Peyer's patch (tissue), 4 donors: ENCODE data around the gene AUP1. TPM values are rescaled to one million over a fixed set of nuclear protein-coding genes. Genes with fewer than 3 reads are reported as not detected.

Experiments
- DNase-seq, 3 donors: peaks; one replicate each; pipeline ENCODE4 v3.0.0-alpha.2; 2017 to 2019
- H3K27ac ChIP-seq, 4 donors: fragments of 200-600 bp; sonication (generic); one replicate each; pipeline ENCODE4 v1.5.1; 2016 to 2019
- H3K27me3 ChIP-seq, 2 donors: fragments of 200-600 bp; sonication (generic); one replicate each; pipeline ENCODE4 v1.5.1; 2019
- H3K36me3 ChIP-seq, 3 donors: fragments of 200-600 bp; sonication (generic); one replicate each; pipeline ENCODE4 v1.5.1; 2016 to 2019
- H3K4me1 ChIP-seq, 4 donors: fragments of 200-600 bp; sonication (generic); one replicate each; pipeline ENCODE4 v1.5.1; 2016 to 2019
- H3K4me3 ChIP-seq, 4 donors: fragments of 200-600 bp; sonication (generic); 1 replicate in 3 of 4; 2 replicates in 1 of 4; pipeline ENCODE4 v1.5.1; 2016 to 2019; ENCODE audit warnings: mild to moderate bottlenecking in 1 of 4
- H3K9me3 ChIP-seq, 4 donors: fragments of 200-600 bp; sonication (generic); one replicate each; pipeline ENCODE4 v1.5.1; 2016 to 2019; ENCODE audit warnings: mild to moderate bottlenecking in 1 of 4
- POLR2A ChIP-seq, 2 donors: fragments of 450-650 bp; IDR thresholded peaks; one replicate each; pipeline ENCODE4 v1.5.1; 2017; ENCODE audit warnings: antibody characterized with exemption in 2 of 2, mild to moderate bottlenecking in 2 of 2, moderate library complexity in 2 of 2
- total RNA-seq, 4 donors: library from RNA; depleted of rRNA; stranded (reverse); fragments of >200 nt; gene quantifications; one replicate each; pipeline ENCODE4 v1.1.0, GENCODE V29; 2016
- TF ChIP-seq, protein P1 (sequence below), 6 experiments: fragments of 450-650 bp in 4 of 6; fragments of 200-600 bp in 2 of 6; sonication (generic) in 1 of 6; IDR thresholded peaks; one replicate each; pipeline ENCODE4 v1.5.1; 2017 to 2019; ENCODE audit warnings: antibody characterized with exemption in 6 of 6, mild to moderate bottlenecking in 3 of 6, moderate library complexity in 1 of 6

Gene AUP1
- total RNA-seq, 4 donors from 2014 or later = 183 to 233 (median 213) TPM

DNA sequence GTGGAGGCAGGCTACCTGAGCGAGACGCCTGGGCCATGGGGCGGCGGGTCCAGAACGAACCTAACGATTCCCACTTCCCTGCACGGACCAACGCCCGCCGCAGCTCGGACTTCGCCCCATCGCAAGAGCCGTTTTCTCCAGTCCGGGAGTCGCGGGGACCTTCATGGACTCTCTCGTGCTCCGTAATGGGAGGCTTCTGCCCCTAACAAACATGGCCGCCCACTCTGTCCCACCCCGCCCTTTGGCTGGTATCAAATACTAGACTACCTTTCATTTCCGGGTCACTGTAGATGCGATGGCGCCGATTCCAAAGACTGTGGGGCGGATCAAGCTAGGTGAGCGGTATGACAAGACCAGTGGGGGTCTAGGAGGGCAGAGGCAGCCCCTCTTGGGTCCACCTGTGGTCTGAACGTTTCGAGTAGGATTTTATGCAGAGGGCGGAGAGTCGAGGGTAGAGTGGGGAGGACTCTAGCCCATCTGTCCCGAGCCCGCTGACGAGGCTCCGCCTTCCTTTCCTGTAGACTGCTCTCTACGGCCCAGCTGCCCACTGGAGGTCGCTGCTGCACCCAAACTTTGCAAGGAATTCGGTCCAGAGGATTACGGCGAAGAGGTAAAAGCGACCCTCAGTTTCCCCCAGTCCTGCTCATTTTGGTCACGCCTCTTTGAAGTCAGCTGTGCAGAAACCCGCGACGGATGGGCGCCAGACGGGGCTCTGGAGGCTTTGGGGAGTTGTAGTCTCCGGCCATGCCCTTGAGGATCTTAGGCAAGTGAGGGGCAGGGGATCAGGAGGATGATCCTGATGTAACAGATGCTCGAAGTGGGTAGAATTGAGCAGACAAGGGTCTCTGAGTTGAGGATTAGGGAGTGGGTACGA, 46.5 kb downstream of the AUP1 start, which contains the start of the genes CCDC142 and TTC31:
Gene CCDC142, minus strand, starts transcription at position 198 of the 874 bp plus-strand sequence. Its CDS starts 161 bp downstream, at position 37.
Gene TTC31, plus strand, starts transcription at position 281 of the 874 bp plus-strand sequence. Its CDS starts 15 bp downstream, at position 296.
- Histone ChIP-seq H3K4me1 (peaks cover 0 to 31% (median 13%) of the 10 kb centered on the region in 4 donors), H3K27ac (peak within 1 kb of the TSS; percentile 86 to 93 (median 92)), H3K36me3 (peaks cover 0 to 44% (median 0%) of the 10 kb centered on the region in 3 donors), H3K4me3 (peak within 1 kb of the TSS; percentile 77 to 87 (median 80)), H3K9me3 (no peaks in the 10 kb centered on the region), H3K27me3 (no peaks in the 10 kb centered on the region)
- DNase-seq = peak; percentile 96 to 99 (median 97)
- TF ChIP-seq POLR2A (IDR thresholded peaks at IDR 0.05) = peak; percentile 56 to 63
- TF ChIP-seq, protein P1, sequence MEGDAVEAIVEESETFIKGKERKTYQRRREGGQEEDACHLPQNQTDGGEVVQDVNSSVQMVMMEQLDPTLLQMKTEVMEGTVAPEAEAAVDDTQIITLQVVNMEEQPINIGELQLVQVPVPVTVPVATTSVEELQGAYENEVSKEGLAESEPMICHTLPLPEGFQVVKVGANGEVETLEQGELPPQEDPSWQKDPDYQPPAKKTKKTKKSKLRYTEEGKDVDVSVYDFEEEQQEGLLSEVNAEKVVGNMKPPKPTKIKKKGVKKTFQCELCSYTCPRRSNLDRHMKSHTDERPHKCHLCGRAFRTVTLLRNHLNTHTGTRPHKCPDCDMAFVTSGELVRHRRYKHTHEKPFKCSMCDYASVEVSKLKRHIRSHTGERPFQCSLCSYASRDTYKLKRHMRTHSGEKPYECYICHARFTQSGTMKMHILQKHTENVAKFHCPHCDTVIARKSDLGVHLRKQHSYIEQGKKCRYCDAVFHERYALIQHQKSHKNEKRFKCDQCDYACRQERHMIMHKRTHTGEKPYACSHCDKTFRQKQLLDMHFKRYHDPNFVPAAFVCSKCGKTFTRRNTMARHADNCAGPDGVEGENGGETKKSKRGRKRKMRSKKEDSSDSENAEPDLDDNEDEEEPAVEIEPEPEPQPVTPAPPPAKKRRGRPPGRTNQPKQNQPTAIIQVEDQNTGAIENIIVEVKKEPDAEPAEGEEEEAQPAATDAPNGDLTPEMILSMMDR (IDR thresholded peaks at IDR 0.05) = peak; percentile 73 to 94 (median 90)

DNA sequence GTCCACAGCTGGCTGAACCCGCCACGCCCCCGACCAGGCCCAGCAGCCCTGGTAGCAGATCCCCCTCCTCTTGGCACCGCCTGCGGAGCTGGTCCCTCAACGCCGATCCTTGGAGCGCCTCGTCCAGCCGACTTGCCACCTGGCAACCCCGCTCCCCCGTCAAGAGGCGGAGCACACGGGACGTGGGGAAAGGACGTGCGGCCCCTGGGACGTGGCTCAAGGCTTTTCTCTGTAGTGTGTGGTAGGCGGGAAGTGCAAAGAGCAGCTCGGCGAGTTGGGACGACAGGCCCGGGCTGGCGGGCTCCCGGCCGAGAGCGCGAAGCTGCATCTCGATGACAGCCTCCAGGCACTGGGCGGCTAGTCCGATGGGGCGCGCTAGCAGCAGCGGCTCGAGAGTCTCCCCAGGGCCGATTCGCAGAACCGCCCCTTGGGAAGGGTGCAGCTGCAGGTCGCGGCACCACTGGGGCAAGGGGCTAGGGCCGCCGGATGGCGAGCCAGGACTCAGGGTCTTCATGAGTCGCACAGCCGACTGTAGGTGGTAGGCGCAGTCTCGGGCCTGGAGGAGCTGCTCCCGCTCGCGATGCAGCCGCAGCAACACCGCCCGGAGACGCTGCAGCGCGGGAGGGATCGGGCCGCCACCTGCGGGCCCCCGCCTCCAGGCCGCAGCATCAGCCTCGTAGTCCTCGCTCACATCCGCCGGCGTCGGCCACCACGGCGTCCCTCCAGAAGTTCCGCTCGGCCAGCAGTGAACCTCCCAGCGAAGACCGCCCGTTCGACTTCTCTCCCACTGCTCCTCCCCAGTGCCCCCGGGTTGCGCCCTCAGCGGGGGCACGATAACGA, 47.3 kb downstream of the AUP1 start:
- Histone ChIP-seq H3K27ac (peak overlapping the region; percentile 86 to 93 (median 92)), H3K36me3 (peaks cover 0 to 43% (median 0%) of the 10 kb centered on the region in 3 donors), H3K27me3 (no peaks in the 10 kb centered on the region), H3K4me3 (peak overlapping the region; percentile 77 to 87 (median 80)), H3K9me3 (no peaks in the 10 kb centered on the region), H3K4me1 (peaks cover 0 to 36% (median 13%) of the 10 kb centered on the region in 4 donors)
- TF ChIP-seq, protein P1 (IDR thresholded peaks at IDR 0.05) = no peak
- TF ChIP-seq POLR2A (IDR thresholded peaks at IDR 0.05) = no peak
- no peak for DNase-seq

DNA sequence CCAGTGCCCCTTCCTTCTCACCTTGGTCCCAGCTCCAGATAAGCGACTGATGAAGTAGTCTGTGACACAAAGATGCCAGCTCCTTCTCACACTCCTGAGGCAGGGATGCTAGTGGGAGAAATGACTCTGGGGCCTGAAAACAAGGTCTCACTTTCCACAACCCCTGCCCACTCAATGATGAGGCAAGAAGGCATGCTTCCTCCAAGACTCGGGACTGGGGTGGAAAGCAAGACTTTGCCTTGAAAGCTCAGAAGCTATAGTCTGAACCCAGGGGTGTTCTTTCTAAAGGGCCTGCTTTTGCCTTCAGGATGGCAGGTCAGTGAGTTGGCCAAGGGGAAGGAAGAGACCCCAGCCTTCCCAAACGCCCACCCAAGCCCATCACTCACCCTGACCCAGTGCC, 48.1 kb downstream of the AUP1 start:
- Histone ChIP-seq H3K4me1 (peaks cover 0 to 40% (median 13%) of the 10 kb centered on the region in 4 donors), H3K27me3 (no peaks in the 10 kb centered on the region), H3K4me3 (peak overlapping the region; percentile 77 to 87 (median 80)), H3K36me3 (peaks cover 0 to 47% (median 0%) of the 10 kb centered on the region in 3 donors), H3K9me3 (no peaks in the 10 kb centered on the region), H3K27ac (peak overlapping the region in 2 of 4 donors; percentile 93)
- no peak for TF ChIP-seq POLR2A (IDR thresholded peaks at IDR 0.05)
- TF ChIP-seq, protein P1 (IDR thresholded peaks at IDR 0.05) = no peak
- no peak for DNase-seq

Other genes starting within 250 kb of the AUP1 start
- gene SLC4A5, start 186.3 kb downstream of the AUP1 start, total RNA-seq = 10 to 100 TPM in 1 of 4 donors, 1 to 10 TPM in 3; 1.8 to 14.9 (median 4.9) TPM
- gene DCTN1, start 149.4 kb downstream of the AUP1 start, total RNA-seq = 100 to 1,000 TPM in 3 of 4 donors, 10 to 100 TPM in 1; 85.3 to 191 (median 121) TPM
- gene C2orf81, start 108.1 kb downstream of the AUP1 start, total RNA-seq = 1 to 10 TPM in 3 of 4 donors, under 1 TPM in 1; 0.94 to 3.3 (median 1.7) TPM
- 1 to 10 TPM in 3 of 4 donors, not detected in 1; 1.2 to 2.5 (median 2.3) TPM for gene WDR54, start 108.0 kb downstream of the AUP1 start, total RNA-seq
- gene RTKN, start 87.8 kb downstream of the AUP1 start, total RNA-seq = 10 to 100 TPM; 46.2 to 99.9 (median 75.7) TPM
- gene INO80B, start 74.6 kb downstream of the AUP1 start, total RNA-seq = 10 to 100 TPM in 3 of 4 donors, 1 to 10 TPM in 1; 5.4 to 83.3 (median 41.8) TPM
- 10 to 100 TPM; 46.2 to 81.3 (median 59.9) TPM for gene WBP1, start 71.3 kb downstream of the AUP1 start, total RNA-seq
- 100 to 1,000 TPM in 1 of 4 donors, 10 to 100 TPM in 3; 55.3 to 122 (median 85.9) TPM for gene MOGS, start 64.3 kb downstream of the AUP1 start, total RNA-seq
- 10 to 100 TPM; 17.8 to 23.8 (median 20.0) TPM for gene MRPL53, start 57.0 kb downstream of the AUP1 start, total RNA-seq
- gene CCDC142, start 46.7 kb downstream of the AUP1 start, total RNA-seq = 100 to 1,000 TPM in 1 of 4 donors, 10 to 100 TPM in 3; 60.6 to 132 (median 94.7) TPM
- 10 to 100 TPM; 42.9 to 79.5 (median 65.2) TPM for gene TTC31, start 46.6 kb downstream of the AUP1 start, total RNA-seq
- gene LBX2, start 30.1 kb downstream of the AUP1 start, total RNA-seq = 1 to 10 TPM in 3 of 4 donors, not detected in 1; 2.8 to 6.9 (median 6.8) TPM
- gene PCGF1, start 22.0 kb downstream of the AUP1 start, total RNA-seq = 10 to 100 TPM; 14.0 to 18.9 (median 16.2) TPM
- 1 to 10 TPM in 2 of 4 donors, under 1 TPM in 1, not detected in 1; 0.53 to 1.7 (median 1.7) TPM for gene TLX2, start 15.3 kb downstream of the AUP1 start, total RNA-seq
- 100 to 1,000 TPM in 1 of 4 donors, 10 to 100 TPM in 3; 14.0 to 116 (median 75.3) TPM for gene DQX1, start 3.5 kb downstream of the AUP1 start, total RNA-seq
- gene HTRA2, start 227 bp upstream of the AUP1 start, total RNA-seq = 10 to 100 TPM; 20.6 to 25.5 (median 24.2) TPM
- gene LOXL3, start 24.2 kb upstream of the AUP1 start, total RNA-seq = 1 to 10 TPM in 3 of 4 donors, under 1 TPM in 1; 0.88 to 8.0 (median 4.8) TPM
- 10 to 100 TPM; 14.5 to 38.0 (median 26.3) TPM for gene DOK1, start 25.0 kb upstream of the AUP1 start, total RNA-seq
- gene M1AP, start 118.6 kb upstream of the AUP1 start, total RNA-seq = not detected
- gene SEMA4F, start 124.5 kb upstream of the AUP1 start, total RNA-seq = 1 to 10 TPM; 1.6 to 6.5 (median 3.3) TPM